GM23248 (cell line): ENCODE results near the gene GRM6.

Experiments used
- EZH2 ChIP-seq: fragments of 200-600 bp; sonication (generic); IDR thresholded peaks from 2 replicates; pipeline ENCODE4 v1.6.1; 2018; ENCODE audit warnings: antibody characterized with exemption, mild to moderate bottlenecking; ENCODE audit not compliant: insufficient read depth, poor library complexity, severe bottlenecking
- EZH2phosphoT487 ChIP-seq: fragments of 200-600 bp; sonication (generic); IDR thresholded peaks from 2 replicates; pipeline ENCODE4 v1.6.1; 2018; ENCODE audit warnings: antibody characterized with exemption, moderate library complexity, mild to moderate bottlenecking, low read depth; ENCODE audit not compliant: insufficient read depth

DNA sequence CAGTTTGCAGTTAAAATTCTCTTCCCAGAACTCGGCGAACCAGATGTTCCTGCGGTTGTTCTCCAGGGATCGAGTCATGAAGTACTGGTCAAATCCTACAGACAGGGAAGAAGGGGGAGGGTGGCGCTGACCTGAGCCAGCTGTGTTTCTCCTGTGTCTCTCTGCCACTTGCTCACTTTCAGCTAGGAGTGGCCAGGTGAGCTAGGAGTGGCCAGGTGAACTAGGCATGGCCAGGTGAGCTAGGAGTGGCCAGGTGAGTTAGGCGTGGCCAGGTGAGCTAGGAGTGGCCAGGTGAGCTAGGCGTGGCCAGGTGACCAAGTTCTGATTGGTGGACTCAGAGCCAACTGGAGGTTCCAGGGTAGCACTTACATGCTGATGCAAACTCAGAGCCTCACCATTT, 5.8 kb downstream of the GRM6 start:
- no peak for TF ChIP-seq EZH2
- no peak for TF ChIP-seq EZH2phosphoT487
